ENCODE data around the gene B3GAT3. TPM values are rescaled to one million over a fixed set of nuclear protein-coding genes. Genes with fewer than 3 reads are reported as not detected.

The B3GAT3 gene
- 24.7 TPM for total RNA-seq (2013)
- polyA plus RNA-seq (10 to 100 TPM; 18.5 to 44.9 (median 19.0) TPM), polyA minus RNA-seq (19.3 and 24.8 TPM in 2 replicates), total RNA-seq (2.8 to 16.1 (median 11.5) reads per million in 11 experiments)

GRCh38 chr11:62621567-62622470 lies at the start of gene B3GAT3:
Gene B3GAT3, minus strand, starts transcription at chr11:62621986. Its CDS starts 39 bp downstream, at chr11:62621947.
- H3K9me3 ChIP-seq (replicated peaks in 1 of 2; ENCODE audit: control insufficient read depth in 1 of 2, insufficient read depth in 1 of 2, low read length in 2 of 2), result no peaks in the 10 kb centered on the region
- intact Hi-C loops (cut with micrococcal nuclease), result no loop called here
- H3K27ac Mint-ChIP-seq, result peak within 1 kb of the TSS; percentile 94 to 97 (median 97)
- no peaks in the 10 kb centered on the region for H3K27me3 ChIP-seq (ENCODE audit: control insufficient read depth in 2 of 2, insufficient read depth in 2 of 2, low read length in 2 of 2)
- peak within 1 kb of the TSS; percentile 72 for H3K9ac ChIP-seq (ENCODE audit: insufficient read depth, low read length, poor library complexity, severe bottlenecking)
- peaks cover 22 to 38% of the 10 kb centered on the region in 2 donors for H3K36me3 ChIP-seq (replicated peaks in 1 of 2; ENCODE audit: control insufficient read depth in 1 of 2, insufficient read depth in 2 of 2, low read length in 2 of 2)
- peaks cover 18 to 24% of the 10 kb centered on the region in 2 donors for H3K4me1 ChIP-seq (ENCODE audit: control insufficient read depth in 1 of 2, insufficient read depth in 2 of 2, low read length in 2 of 2)
- no peak for TF ChIP-seq CTCF (IDR thresholded peaks at IDR 0.05)
- peak; percentile 99 to 100 (median 100) for DNase-seq
- peak within 1 kb of the TSS; percentile 76 to 95 for H3K27ac ChIP-seq (ENCODE audit: low read depth in 1 of 2, low read length in 2 of 2)
- H2AFZ ChIP-seq (ENCODE audit: insufficient read depth, low read depth, low read length, poor library complexity, severe bottlenecking), result peak within 1 kb of the TSS; percentile 91
- no peaks in the 10 kb centered on the region for H3K9me3 Mint-ChIP-seq
- no peaks in the 10 kb centered on the region for H4K20me1 ChIP-seq (ENCODE audit: insufficient read depth, low read length)
- H3K79me2 ChIP-seq (ENCODE audit: insufficient read depth, low read length), result peaks cover 21% of the 10 kb centered on the region
- under 1% methylated on average over 75 of the region's 77 CpGs for WGBS (ENCODE audit: insufficient coverage)
- peak within 1 kb of the TSS; percentile 96 to 99 for H3K4me3 Mint-ChIP-seq
- H3K36me3 Mint-ChIP-seq, result peaks cover 33 to 50% of the 10 kb centered on the region in 2 donors
- H3K4me1 Mint-ChIP-seq, result peaks cover 18% of the 10 kb centered on the region
- peak within 1 kb of the TSS; percentile 97 for H3K4me2 ChIP-seq (replicated peaks; ENCODE audit: extremely low read depth, low read length, poor library complexity, severe bottlenecking)
- H3K27me3 Mint-ChIP-seq (ENCODE audit: low read depth in 3 of 3), result peaks cover 0 to under 1% (median 0%) of the 10 kb centered on the region in 3 donors
- peak within 1 kb of the TSS; percentile 69 to 91 (median 87) for H3K4me3 ChIP-seq (replicated peaks in 1 of 3; ENCODE audit: low read depth in 2 of 3, low read length in 3 of 3)

GRCh38 chr11:62671236-62671607 lies 49.4 kb upstream of the B3GAT3 start:
- H3K27ac Mint-ChIP-seq, result peak overlapping the region; percentile 92 to 97 (median 95)
- intact Hi-C loops (cut with micrococcal nuclease), result no loop called here
- peak overlapping the region; percentile 48 to 99 (median 93) for H3K4me3 ChIP-seq (replicated peaks in 1 of 3; ENCODE audit: low read depth in 2 of 3, low read length in 3 of 3)
- peak in 1 of 3 donors; percentile 10 for DNase-seq
- peak overlapping the region; percentile 77 for H3K9ac ChIP-seq (ENCODE audit: insufficient read depth, low read length, poor library complexity, severe bottlenecking)
- H3K9me3 Mint-ChIP-seq, result peaks cover 0 to 2% (median 0%) of the 10 kb centered on the region in 7 donors
- peaks cover 13 to 39% of the 10 kb centered on the region in 2 donors for H3K36me3 ChIP-seq (replicated peaks in 1 of 2; ENCODE audit: control insufficient read depth in 1 of 2, insufficient read depth in 2 of 2, low read length in 2 of 2)
- TF ChIP-seq CTCF (IDR thresholded peaks at IDR 0.05), result no peak
- peak overlapping the region; percentile 83 for H3K4me2 ChIP-seq (replicated peaks; ENCODE audit: extremely low read depth, low read length, poor library complexity, severe bottlenecking)
- H3K36me3 Mint-ChIP-seq, result peaks cover 15 to 43% of the 10 kb centered on the region in 2 donors
- H3K27ac ChIP-seq (ENCODE audit: low read depth in 1 of 2, low read length in 2 of 2), result peak overlapping the region; percentile 83
- H3K4me1 Mint-ChIP-seq, result peaks cover 59% of the 10 kb centered on the region
- 0% methylated on average over 16 of the region's 17 CpGs for WGBS (ENCODE audit: insufficient coverage)
- peaks cover 39% of the 10 kb centered on the region in 2 donors for H3K4me1 ChIP-seq (ENCODE audit: control insufficient read depth in 1 of 2, insufficient read depth in 2 of 2, low read length in 2 of 2)
- H2AFZ ChIP-seq (ENCODE audit: insufficient read depth, low read depth, low read length, poor library complexity, severe bottlenecking), result peak overlapping the region; percentile 97
- peak overlapping the region; percentile 99 for H3K4me3 Mint-ChIP-seq
- H4K20me1 ChIP-seq (ENCODE audit: insufficient read depth, low read length), result peaks cover 23% of the 10 kb centered on the region
- peaks cover 75% of the 10 kb centered on the region for H3K79me2 ChIP-seq (ENCODE audit: insufficient read depth, low read length)
- no peaks in the 10 kb centered on the region for H3K9me3 ChIP-seq (replicated peaks in 1 of 2; ENCODE audit: control insufficient read depth in 1 of 2, insufficient read depth in 1 of 2, low read length in 2 of 2)
- H3K27me3 ChIP-seq (ENCODE audit: control insufficient read depth in 2 of 2, insufficient read depth in 2 of 2, low read length in 2 of 2), result no peaks in the 10 kb centered on the region
- no peaks in the 10 kb centered on the region for H3K27me3 Mint-ChIP-seq (ENCODE audit: low read depth in 3 of 3)

Measured in CD14-positive monocyte (primary cell).